Right atrium auricular region (tissue), 2 donors: Measurements from ENCODE around the gene GPC1. TPM values are rescaled to one million over a fixed set of nuclear protein-coding genes. Genes with fewer than 3 reads are reported as not detected.

Experiments used
- DNase-seq: peaks from one replicate; pipeline ENCODE4 v3.0.0-alpha.2; 2019; ENCODE audit warnings: low spot score
- H3K27ac ChIP-seq, 2 donors: fragments of 200-600 bp; sonication (generic); 1 replicate in 1 of 2; 2 replicates in 1 of 2; pipeline ENCODE4 v1.5.1; 2016 to 2019
- H3K27me3 ChIP-seq, 2 donors: fragments of 200-600 bp; sonication (generic); one replicate each; pipeline versions ENCODE4 v1.5.1 to v1.6.0; 2017 to 2019
- H3K36me3 ChIP-seq: fragments of 200-600 bp; sonication (generic); one replicate; pipeline ENCODE4 v1.5.1; 2016
- H3K4me1 ChIP-seq, 2 donors: fragments of 200-600 bp; sonication (generic); one replicate each; pipeline versions ENCODE4 v1.5.1 to v1.6.0; 2017 to 2019
- H3K4me3 ChIP-seq, 2 donors: fragments of 200-600 bp; sonication (generic); 1 replicate in 1 of 2; 2 replicates in 1 of 2; pipeline ENCODE4 v1.5.1; 2017 to 2019; ENCODE audit warnings: mild to moderate bottlenecking in 1 of 2, moderate library complexity in 1 of 2
- H3K9me3 ChIP-seq, 2 donors: fragments of 200-600 bp; sonication (generic); one replicate each; pipeline ENCODE4 v1.5.1; 2019
- CTCF ChIP-seq, 2 donors: fragments of 200-600 bp; sonication (generic); IDR thresholded peaks; one replicate each; pipeline ENCODE4 v1.5.1; 2019; ENCODE audit warnings: antibody characterized with exemption in 2 of 2
- total RNA-seq, 2 donors: library from RNA; depleted of rRNA; stranded (reverse); fragments of >200 nt; gene quantifications; one replicate each; pipeline ENCODE4 v1.1.0, GENCODE V29; 2016

GPC1 gene
- total RNA-seq, 2 donors from 2014 or later, result 77.4 to 103 TPM

- TF ChIP-seq CTCF (IDR thresholded peaks at IDR 0.05), result no peak
- DNase-seq, result peak; percentile 49
- Histone ChIP-seq H3K4me1 (no peaks in the 10 kb centered on the region), H3K36me3 (peaks cover 14% of the 10 kb centered on the region), H3K9me3 (peaks cover 0 to 10% of the 10 kb centered on the region in 2 donors), H3K27ac (no peak overlapping the region), H3K4me3 (no peak overlapping the region), H3K27me3 (no peaks in the 10 kb centered on the region)
Observed at GRCh38 chr2:240469239-240469636, 33.8 kb downstream of the GPC1 start.

- Histone ChIP-seq H3K4me3 (no peak overlapping the region), H3K27ac (no peak overlapping the region), H3K27me3 (no peaks in the 10 kb centered on the region), H3K9me3 (peaks cover 0 to 16% of the 10 kb centered on the region in 2 donors), H3K36me3 (peaks cover 11% of the 10 kb centered on the region), H3K4me1 (no peaks in the 10 kb centered on the region)
- TF ChIP-seq CTCF (IDR thresholded peaks at IDR 0.05), result no peak
- peak; percentile 49 for DNase-seq
Observed at GRCh38 chr2:240469740-240470139, 34.3 kb downstream of the GPC1 start.

- Histone ChIP-seq H3K36me3 (no peaks in the 10 kb centered on the region), H3K27me3 (no peaks in the 10 kb centered on the region), H3K9me3 (peaks cover 0 to 35% of the 10 kb centered on the region in 2 donors), H3K4me1 (no peaks in the 10 kb centered on the region), H3K4me3 (no peak overlapping the region), H3K27ac (no peak overlapping the region)
- peak; percentile 32 for DNase-seq
- no peak for TF ChIP-seq CTCF (IDR thresholded peaks at IDR 0.05)
Observed at GRCh38 chr2:240472078-240472790, 36.8 kb downstream of the GPC1 start.

DNA sequence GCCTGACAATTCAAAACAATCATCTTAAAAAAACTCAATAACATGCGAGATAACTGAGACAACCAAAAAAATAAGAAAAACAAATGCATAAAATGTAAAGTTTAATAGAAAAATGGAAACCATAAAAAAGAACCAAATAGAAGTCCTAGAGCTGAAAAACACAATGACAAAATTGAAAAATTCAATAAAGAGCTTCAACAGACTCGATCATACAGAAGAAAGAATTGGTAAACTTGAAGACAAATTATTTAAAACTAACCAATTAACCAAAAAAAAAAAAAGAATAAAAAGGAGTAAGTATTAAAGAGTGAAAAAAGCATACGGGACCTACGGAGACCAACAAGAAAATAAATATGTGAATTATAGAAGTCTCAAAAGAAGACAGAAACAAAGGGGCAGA lies 37.7 kb downstream of the GPC1 start:
- Histone ChIP-seq H3K27me3 (no peaks in the 10 kb centered on the region), H3K9me3 (peaks cover 0 to 35% of the 10 kb centered on the region in 2 donors), H3K4me3 (no peak overlapping the region), H3K4me1 (no peaks in the 10 kb centered on the region), H3K36me3 (no peaks in the 10 kb centered on the region), H3K27ac (no peak overlapping the region)
- no peak for DNase-seq
- TF ChIP-seq CTCF (IDR thresholded peaks at IDR 0.05), result no peak

DNA sequence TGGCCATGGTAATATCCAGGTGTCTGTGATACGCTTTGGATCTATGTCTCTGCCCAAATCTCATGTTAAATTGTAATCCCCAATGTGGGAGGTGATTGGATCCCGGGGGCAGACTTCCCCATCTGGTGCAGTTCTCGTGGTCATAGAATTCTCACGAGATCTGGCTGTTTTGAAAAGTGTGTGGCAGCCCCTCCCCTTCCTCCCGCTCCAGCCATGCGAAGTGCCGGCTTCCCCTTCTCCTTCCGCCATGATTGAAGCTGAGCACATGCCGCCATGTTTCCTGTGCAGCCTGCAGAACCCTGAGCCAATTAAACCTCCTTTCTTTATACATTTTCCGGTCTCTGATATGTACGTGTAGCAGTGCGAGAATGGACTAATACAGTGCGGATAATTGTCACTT lies 42.5 kb downstream of the GPC1 start:
- Histone ChIP-seq H3K4me3 (no peak overlapping the region), H3K9me3 (peaks cover 0 to 35% of the 10 kb centered on the region in 2 donors), H3K36me3 (no peaks in the 10 kb centered on the region), H3K27ac (no peak overlapping the region), H3K4me1 (no peaks in the 10 kb centered on the region), H3K27me3 (no peaks in the 10 kb centered on the region)
- no peak for TF ChIP-seq CTCF (IDR thresholded peaks at IDR 0.05)
- peak; percentile 36 for DNase-seq
